GM12872 (cell line): ENCODE data around the gene DUOXA1.

Source experiments
- CTCF ChIP-seq: IDR thresholded peaks from 3 replicates; pipeline ENCODE4 v1.5.1; 2011; ENCODE audit warnings: low read depth, mild to moderate bottlenecking, low read length, moderate library complexity; ENCODE audit not compliant: insufficient read depth

Gene DUOXA1

GRCh38 chr15:45129651-45130129 is at the start of gene DUOXA1, which contains the start of gene DUOX1:
TSS of gene DUOXA1 (minus strand) at chr15:45129879. CDS start at chr15:45123014, 6,865 bp downstream.
TSS of gene DUOX1 (plus strand) at chr15:45129994. CDS start at chr15:45131967, 1,973 bp downstream.
- TF ChIP-seq CTCF: no peak

GRCh38 chr15:45177285-45177684 is 47.6 kb upstream of the DUOXA1 start:
- no peak for TF ChIP-seq CTCF

GRCh38 chr15:45174577-45174976 is 44.9 kb upstream of the DUOXA1 start:
- TF ChIP-seq CTCF: no peak

GRCh38 chr15:45174069-45174468 is 44.4 kb upstream of the DUOXA1 start:
- TF ChIP-seq CTCF: no peak

- no peak for TF ChIP-seq CTCF
These were observed 42.2 kb upstream of the DUOXA1 start for GRCh38 chr15:45171912-45172311.

GRCh38 chr15:45169608-45170480 is 40.2 kb upstream of the DUOXA1 start:
- no peak for TF ChIP-seq CTCF

- TF ChIP-seq CTCF: no peak
These were observed 39.3 kb upstream of the DUOXA1 start for GRCh38 chr15:45168751-45169551.
